HG03108 (cell line): ENCODE data around the gene MTHFD2L.
"Not testable (repeated sequence)": the region's sequence is repeated elsewhere in the genome, so short reads cannot be mapped to it uniquely, and the experiment has no call there.

Experiments used
- ATAC-seq: cut with Tn5 transposase; IDR thresholded peaks from one replicate; pipeline ENCODE4 v1.9.1; 2021; ENCODE audit warnings: moderate library complexity; ENCODE audit not compliant: unreplicated experiment

The MTHFD2L gene

DNA sequence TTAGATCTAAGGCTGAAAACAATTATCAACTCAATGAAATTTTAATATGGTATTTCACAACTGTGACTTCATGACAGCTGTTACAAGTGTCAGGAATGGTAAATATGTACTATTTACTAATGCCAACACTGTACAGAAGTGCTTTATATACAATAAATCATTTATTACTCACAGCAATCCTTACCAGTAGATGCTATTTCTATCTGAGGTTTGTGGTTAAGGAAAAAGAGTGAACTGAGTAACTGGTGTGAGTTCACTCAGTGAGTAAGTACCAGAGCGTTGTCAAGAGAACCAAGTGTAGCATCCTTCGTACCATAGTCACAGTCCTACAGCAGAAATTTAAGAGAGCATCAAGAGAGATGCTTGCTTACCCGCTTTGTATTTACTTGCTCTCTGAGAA is 23.3 kb downstream of the MTHFD2L start:
- no peak for ATAC-seq

DNA sequence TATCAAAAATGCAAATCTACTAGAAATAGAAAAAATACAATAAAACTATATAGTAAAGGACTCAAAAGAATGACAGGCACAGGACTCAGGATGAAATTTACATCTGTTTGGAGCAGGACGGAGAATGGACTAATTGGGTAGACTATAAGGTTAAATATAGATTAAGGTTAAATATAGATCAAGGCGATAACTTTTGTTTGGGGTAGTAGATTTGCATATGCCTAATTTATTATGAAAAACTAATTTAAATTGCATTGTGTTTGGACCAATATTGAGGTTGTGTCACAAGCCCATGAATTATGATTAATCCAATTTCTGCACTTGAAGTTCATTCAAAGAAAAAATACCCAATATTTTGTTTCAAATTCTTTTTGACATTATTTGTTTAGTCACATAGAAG is 31.0 kb downstream of the MTHFD2L start:
- no peak for ATAC-seq

DNA sequence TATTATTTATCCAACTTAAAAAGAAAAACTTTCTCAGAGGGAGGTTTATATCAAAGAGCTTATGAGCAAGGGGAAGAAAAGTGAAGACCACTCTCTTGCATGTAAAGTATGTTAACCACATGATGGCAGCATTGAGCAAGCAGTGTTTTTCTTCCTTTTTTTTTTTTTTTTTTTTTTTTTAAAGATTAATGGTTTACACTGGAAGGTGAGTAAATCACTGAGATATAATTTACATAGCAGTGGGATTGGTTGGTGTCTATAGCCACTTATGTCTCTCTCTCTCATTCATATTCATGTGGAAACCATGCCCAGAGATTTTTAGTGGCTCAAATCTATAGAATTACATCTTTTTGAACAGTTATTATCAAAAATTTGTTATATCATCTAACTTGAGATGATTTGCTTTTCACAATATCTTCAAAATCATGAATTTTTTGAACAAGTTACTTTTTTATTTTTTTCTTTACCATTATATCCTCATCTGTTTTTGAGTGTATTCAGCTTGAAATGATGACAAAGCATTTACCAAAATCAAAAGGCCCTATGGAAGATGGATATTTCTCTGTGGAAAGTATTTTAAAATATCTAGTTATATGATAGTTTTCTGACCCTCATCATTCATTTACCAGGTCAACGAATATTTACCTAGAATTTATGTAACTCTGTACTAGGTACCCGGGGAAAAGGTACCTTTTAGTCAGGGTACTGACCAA is 31.6 kb downstream of the MTHFD2L start:
- no peak for ATAC-seq

DNA sequence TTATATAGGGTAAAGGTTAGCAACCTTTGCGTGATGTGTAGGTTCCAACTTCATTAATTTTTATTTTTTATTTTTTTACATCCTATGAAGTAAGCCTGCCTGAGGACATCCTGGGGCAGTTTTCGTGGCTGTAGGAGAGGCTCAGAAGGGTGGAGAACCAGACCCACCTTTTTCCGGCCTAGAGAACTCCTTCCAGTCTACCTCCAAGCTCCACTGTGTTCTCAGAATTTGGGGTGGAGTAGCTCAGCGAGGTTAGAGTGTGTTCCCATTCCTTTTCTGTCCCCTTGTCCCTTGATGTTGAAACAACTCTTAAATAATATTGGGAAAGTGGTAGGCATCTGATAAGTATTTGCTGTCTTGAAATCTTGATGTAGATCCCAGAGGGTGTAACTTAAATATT is 32.4 kb downstream of the MTHFD2L start:
- ATAC-seq: no peak

DNA sequence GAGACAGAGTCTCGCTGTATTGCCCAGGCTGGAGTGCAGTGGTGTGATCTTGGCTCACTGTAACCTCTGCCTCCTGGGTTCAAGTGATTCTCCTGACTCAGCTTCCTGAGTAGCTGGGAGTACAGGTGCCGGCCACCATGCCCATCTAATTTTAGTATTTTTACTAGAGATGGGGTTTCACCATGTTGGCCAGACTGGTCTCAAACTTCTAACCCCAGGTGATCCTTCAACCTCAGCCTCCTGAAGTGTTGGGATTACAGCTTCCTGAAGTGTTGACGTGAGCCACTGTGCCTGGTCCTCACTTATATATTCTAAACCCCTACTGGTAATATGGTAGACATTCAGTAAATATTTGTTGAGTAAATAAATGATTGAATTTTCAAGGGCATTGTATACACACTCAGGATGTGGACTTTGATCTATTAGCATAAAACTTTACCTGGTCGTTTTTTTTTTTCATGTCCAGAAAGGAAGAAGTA is 33.0 kb downstream of the MTHFD2L start:
- ATAC-seq: no peak

DNA sequence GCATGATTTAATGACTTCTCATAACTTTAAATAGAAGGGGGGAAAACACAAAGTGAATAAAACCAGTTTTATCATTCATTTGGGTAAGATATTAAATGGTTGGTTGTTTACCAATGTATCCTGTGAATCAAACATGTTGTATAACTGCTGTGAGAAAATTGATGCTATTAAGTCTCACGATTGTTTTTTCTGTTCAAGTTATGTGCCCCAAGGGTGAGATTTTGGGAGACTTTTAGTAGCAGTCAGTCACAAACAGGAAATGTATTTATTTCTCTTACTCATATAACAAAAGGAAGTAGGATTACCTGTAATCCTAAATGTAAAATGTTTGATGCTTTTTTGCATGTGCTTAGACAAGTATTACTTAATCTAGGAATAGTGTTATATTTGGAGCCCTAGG is 39.2 kb downstream of the MTHFD2L start:
- ATAC-seq: peak; percentile 54

DNA sequence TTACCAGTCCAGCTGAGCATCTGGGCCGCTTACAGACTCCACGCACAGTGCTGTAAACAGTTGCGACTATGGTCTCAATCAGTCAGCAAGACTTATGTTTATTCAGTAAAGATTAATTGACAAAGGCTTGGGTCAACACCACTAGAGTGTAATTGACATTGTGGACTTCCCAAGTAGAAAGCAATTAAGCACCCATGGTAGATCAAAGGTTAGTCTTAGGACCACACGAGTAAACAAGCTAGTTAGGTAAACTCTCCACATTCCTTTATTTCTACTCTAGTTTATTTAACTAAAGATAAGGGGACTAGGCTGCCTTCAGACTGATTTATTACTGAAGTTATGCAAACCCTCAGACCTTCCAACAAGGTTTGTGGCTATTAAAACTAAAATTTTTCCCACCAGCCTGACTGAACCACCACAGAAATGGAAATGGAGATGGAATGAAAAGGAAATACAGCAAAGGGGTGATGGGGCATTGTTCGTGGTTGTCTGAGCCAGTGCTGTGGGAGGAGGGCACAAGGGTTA is 44.2 kb downstream of the MTHFD2L start:
- no peak for ATAC-seq

DNA sequence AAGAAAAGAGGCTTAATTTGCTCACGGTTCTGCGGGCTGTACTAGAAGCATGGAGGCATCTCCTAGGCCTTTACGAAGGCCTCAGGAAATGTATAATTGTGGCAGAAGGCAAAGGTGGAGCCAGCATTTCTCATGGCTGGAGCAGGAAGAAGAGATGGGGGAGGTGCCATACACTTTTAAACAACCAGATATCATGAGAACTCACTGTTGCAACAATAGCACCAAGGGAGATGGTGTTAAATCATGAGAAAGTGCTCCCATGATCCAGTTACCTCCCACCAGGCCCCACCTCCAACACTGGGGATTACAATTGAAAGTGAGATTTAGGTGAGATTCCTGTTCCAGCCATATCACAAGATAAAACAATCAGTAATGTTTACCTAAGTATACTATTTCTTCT is 45.5 kb downstream of the MTHFD2L start:
- ATAC-seq: no peak

DNA sequence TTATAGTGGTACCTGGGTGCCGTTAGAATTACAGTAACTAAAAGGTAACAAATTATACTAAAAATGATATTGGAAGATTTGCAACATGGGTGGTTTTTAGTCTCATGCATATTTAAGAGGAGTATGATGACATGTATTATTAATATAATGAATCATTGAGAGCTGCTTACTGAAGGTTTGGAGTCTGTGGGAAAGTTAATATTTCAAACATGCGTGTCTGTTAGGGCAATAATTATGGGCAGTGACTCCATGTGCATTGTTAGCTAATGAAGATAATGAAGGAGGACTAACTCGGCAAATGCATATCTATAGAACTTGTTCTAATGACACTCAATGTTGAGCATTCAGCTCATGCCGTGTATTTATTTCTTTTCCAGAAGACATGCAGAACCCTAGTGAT is 47.1 kb downstream of the MTHFD2L start:
- ATAC-seq: no peak

DNA sequence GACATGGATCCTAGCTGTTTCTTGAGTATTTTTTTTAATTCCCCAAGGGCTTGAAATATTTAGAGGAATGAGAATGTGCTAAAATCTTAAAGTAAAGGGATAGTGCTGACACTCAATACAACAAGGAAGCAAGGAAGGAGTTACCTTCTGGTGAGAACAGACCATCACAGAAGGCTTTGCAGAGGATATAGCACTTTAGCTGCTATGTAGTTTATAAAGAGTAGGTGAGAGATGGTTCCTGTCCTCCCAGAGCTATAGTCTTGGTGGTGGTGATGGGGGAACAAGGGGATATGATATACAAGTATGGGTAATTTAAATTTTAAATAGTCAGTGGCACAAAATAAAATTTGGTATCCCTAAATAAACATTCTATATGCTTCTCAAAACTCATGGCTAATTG is 47.6 kb downstream of the MTHFD2L start:
- ATAC-seq: no peak

DNA sequence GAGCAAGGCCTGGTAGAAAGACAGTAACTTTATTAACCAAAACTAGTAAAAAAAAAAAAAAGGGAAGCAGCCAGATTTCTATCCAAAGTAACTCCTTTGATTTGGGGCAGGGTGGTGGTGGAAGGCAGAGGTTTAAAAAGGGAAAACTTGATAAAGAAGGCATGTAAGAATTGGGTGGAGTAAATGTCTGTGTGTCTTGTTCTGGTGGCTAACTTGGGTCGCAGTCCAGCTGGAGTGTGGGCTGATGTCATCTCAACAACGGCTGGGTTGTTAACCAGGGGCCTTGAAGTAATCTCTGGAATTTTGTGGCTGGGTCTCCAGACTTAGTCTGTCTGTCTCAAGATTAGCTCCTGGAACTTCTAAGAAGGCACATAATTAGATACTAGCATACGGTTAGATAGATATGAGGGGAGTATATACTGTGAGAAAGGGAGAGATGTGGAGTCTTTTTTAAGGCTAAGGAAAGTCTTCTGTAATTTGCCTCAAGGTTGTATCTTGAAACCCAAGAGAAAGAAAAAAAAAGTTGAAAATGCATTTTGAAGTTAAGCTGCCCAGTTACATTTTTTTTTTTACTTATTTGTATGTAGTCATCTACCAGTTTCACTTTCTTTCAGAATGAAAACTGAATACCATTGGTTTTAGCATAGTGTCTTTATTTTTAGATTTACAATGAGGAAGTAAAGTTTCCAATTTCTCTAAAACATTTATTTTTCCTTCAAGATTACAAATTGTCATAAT is 48.3 kb downstream of the MTHFD2L start:
- ATAC-seq: peak; percentile 85

DNA sequence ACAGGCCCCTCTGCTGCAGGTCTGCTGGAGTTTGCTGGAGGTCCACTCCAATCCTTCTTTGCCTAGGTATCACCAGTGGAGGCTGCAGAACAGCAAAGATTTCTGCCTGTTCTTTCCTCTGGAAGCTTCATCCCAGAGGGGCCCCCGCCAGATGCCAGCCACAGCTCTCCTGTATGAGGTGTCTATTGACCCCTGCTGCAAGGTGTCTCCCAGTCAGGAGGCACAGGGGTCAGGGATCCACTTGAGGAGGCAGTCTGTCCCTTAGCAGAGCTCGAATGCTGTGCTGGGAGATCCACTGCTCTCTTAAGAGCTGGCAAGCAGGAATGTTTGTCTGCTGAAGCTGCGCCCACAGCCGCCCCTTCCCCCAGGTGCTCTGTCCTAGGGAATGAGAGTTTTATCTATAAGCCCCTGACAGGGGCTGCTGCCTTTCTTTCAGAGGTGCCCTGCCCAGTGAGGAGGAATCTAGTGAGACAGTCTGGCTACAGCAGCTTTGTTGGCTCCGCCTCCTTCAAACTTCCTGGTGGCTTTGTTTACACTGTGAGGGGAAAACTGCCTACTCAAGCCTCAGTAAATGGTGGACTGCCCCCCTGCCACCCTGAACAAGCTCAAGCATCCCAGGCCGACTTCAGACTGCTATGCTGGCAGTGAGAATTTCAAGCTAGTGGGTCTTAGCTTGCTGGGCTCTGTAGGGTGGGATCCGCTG is 56.7 kb downstream of the MTHFD2L start:
- not testable (repeated sequence) for ATAC-seq

DNA sequence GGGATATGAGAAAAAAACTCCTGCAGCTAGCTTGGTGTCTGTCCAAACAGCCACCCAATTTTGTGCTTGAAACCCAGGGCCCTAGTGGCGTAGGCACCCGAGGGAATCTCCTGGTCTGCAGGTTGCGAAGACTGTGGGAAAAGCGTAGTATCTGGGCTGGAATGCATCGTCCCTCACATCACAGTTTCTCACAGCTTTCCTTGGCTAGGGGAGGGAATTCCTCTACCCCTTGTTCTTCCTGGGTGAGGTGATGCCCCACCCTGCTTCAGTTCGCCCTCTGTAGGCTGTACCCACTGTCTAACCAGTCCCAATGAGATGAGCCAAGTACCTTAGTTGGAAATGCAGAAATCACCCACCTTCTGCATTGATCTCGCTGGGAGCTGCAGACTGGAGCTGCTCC is 57.3 kb downstream of the MTHFD2L start:
- not testable (repeated sequence) for ATAC-seq

DNA sequence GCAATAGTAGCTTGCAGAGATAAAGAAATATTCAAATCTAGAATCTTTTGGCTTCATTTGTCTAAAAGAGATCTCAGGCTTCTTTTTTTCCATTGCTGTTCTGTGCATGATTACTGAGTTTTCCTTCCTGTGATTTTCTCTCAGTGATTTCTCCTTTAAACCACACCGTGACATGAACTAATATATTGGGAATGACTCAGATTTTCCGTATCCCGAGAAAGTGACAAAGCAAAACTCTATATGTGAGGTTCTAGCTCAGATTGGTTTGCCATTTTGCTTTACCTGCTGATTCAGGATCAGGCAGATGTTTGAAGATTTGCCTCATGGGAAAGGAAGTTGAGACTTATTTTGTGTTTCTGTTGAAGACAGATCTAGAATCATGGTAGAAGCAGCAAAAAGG is 59.4 kb downstream of the MTHFD2L start:
- ATAC-seq: no peak

DNA sequence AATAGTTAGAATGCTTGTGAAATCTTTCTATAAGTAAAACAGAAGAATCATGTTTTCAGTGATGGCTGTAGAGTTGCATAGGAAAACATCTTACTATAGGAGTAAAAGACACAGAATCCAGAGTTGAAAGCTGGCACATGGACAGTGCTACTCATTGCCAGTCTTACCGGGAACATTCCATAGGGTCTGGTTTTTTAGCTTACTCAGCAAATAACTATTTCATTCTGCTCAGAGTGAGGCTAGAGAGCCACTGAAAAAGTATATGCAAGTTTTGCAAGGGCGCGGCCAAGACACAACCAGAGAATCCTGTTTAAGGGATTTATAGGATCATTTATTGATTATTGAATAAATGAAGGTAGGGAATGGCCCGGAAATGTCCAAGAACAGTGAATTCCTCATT is 60.3 kb downstream of the MTHFD2L start:
- ATAC-seq: no peak

DNA sequence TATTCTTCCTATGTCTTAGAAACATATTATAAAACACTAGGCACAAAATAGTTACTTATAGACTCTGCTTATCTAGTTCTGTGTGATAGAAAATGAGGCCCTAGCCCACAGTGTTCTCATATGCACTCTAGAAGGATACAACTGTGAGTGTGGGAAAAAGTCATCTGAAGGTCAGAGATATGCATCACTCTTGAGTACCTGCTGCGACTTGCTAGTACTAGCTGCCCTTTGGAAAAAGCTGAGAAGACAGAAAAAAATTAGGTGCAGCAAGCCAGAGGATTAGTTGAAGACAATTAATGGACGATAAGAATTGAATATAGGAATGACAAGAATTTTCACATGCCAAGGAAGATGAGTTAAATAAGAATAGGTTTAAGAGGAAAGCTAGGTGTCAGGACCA is 61.3 kb downstream of the MTHFD2L start:
- no peak for ATAC-seq

DNA sequence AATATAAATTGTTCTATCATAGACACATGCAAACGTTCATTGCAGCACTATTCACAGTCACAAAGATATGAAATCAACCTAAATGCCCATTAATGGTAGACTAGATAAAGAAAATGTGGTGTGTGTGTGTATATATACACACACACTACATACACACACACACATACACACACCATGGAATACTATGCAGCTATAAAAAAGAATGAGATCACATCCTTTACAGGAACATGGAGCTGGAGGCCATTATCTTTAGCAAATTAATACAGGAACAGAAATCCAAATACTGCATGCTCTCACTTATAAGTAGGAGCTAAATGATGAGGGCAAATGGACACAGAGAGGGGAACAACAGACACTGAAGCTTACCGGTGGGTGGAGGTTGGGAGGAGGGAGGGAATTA is 65.2 kb downstream of the MTHFD2L start:
- ATAC-seq: no peak

DNA sequence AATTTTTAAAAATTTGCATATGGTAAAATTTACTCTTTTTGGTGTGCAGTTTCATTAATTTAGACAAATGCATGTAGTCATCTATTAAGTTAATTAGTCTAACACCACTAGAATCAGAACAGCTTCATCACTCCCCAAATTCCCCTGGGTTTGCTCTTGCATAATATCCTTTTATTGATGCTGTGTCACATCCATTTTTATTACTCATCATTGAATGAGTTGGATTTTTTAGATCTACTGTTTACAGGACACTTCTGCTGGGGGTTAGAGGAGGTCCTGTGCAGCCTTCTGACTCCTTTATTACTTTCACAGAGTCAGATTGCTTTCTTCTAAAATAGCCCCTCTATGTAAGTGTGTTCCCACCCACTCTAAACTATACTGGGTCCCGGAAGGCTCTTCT is 65.9 kb downstream of the MTHFD2L start:
- ATAC-seq: no peak

DNA sequence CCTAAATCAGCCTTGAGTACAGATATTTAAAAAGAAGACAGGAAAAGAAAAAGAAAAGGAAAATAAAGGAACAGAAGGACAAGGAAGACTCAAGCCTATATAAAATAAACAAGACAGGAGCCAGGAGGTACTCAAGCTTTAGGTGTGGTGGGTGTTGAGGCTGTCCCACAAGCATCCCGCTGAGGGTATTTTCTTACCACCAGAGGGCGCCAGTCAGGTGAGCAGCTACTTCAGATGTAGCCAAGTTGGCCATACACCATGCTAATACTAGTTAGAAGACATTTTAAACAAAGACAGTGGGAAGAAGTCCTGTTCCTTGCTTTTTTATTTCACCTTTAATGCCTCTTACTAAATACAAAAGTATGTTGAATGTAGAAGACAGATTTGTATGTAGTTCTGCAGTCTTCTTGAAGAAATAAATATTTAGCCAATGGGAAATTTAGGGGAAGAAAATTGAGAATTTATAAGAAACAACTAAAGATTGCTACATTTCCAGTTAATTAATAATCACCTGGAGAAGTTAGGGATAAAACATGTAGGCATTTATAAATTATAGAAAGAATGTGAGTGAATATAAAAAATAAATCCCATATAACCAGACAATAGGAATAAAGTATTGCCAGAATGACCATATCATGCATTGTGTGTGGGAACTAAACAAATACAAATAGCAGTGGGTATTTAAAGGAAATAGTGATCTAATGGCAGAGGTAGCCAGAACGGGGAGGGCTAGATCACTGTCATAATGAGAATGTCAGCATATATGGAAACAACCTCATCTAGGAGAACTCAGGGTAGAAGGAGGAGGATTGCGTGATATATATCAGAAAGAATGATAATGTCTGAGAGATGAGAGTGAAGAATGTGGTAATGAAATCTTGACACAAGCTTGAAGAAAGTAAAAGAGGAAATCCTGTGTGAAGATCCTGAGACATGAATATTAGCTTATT is 71.0 kb downstream of the MTHFD2L start:
- ATAC-seq: no peak

DNA sequence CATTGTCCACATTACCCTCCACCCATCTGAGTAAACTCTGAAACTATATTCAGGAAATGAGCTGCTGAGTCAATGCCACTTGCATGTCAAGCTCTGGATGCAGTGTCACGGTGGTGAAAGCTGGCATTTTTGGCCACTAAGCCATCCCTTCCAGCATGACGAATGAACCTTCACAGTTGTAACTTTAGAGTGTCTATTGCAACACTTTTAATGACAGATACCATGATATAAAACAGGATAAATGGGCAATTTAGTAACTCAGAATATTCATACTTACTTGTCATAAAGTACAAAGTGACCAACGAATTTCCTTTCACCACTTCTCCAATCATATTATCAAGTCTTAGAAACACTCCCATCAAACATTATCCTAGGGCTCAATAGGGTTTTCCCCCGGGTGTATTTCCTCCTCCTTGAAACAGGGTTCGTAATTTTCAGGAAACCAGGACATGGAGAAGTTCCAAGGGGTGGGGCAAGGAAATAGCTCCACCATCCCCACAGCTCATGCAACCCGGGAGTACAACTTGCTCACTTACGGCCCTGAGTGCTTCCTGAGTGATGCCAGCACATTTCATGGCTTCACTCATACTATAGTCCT is 73.1 kb downstream of the MTHFD2L start:
- ATAC-seq: peak; percentile 61
